ENCODE measurements around the gene DMD. TPM values are rescaled to one million over a fixed set of nuclear protein-coding genes. Genes with fewer than 3 reads are reported as not detected.

Gene DMD
- total RNA-seq, 1 experiment from 2014 or later = 2.2 TPM

DNA sequence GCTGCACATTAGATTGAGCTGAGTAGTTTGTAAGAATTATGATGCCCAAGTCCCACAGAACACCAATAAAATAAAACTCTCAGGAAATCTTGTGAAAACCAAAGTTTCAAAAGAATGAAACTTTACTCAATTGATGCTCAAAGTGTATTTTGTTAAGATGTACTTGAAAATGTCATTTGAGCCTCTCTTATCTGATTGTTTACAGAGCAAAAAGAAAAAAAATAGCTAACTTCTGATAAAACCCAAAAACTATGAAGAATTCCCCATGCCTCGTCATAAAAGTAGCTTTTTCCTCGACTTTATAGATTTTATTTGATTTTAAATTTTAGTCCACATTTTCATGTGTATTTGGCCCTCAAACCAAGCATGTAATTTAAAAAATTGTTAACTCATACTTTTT, 1618.0 kb downstream of the DMD start:
- H3K4me1 ChIP-seq (ENCODE audit: control insufficient read depth, insufficient read depth, low read length) = no peaks in the 10 kb centered on the region
- POLR2A ChIA-PET = no interaction called here
- H3K36me3 ChIP-seq (ENCODE audit: control insufficient read depth, insufficient read depth, low read length) = no peaks in the 10 kb centered on the region
- DNase-seq (ENCODE audit: low read depth, low spot score) (no peak), ATAC-seq (no peak)
- CTCF ChIA-PET = no interaction called here
- TF ChIP-seq, protein P1, sequence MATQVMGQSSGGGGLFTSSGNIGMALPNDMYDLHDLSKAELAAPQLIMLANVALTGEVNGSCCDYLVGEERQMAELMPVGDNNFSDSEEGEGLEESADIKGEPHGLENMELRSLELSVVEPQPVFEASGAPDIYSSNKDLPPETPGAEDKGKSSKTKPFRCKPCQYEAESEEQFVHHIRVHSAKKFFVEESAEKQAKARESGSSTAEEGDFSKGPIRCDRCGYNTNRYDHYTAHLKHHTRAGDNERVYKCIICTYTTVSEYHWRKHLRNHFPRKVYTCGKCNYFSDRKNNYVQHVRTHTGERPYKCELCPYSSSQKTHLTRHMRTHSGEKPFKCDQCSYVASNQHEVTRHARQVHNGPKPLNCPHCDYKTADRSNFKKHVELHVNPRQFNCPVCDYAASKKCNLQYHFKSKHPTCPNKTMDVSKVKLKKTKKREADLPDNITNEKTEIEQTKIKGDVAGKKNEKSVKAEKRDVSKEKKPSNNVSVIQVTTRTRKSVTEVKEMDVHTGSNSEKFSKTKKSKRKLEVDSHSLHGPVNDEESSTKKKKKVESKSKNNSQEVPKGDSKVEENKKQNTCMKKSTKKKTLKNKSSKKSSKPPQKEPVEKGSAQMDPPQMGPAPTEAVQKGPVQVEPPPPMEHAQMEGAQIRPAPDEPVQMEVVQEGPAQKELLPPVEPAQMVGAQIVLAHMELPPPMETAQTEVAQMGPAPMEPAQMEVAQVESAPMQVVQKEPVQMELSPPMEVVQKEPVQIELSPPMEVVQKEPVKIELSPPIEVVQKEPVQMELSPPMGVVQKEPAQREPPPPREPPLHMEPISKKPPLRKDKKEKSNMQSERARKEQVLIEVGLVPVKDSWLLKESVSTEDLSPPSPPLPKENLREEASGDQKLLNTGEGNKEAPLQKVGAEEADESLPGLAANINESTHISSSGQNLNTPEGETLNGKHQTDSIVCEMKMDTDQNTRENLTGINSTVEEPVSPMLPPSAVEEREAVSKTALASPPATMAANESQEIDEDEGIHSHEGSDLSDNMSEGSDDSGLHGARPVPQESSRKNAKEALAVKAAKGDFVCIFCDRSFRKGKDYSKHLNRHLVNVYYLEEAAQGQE (IDR thresholded peaks at IDR 0.05; ENCODE audit: insufficient read depth in 1 of 2, low read depth in 2 of 2, low read length in 1 of 2) = no peak
- TF ChIP-seq SIN3A (IDR thresholded peaks at IDR 0.05; ENCODE audit: borderline replicate concordance, insufficient read depth, low read depth, low read length) (no peak), TCF7L2 (IDR thresholded peaks at IDR 0.05; ENCODE audit: low read depth, low read length) (no peak), POLR2AphosphoS5 (IDR thresholded peaks at IDR 0.05; ENCODE audit: low read depth, low read length) (no peak)
- TF ChIP-seq, protein P2, sequence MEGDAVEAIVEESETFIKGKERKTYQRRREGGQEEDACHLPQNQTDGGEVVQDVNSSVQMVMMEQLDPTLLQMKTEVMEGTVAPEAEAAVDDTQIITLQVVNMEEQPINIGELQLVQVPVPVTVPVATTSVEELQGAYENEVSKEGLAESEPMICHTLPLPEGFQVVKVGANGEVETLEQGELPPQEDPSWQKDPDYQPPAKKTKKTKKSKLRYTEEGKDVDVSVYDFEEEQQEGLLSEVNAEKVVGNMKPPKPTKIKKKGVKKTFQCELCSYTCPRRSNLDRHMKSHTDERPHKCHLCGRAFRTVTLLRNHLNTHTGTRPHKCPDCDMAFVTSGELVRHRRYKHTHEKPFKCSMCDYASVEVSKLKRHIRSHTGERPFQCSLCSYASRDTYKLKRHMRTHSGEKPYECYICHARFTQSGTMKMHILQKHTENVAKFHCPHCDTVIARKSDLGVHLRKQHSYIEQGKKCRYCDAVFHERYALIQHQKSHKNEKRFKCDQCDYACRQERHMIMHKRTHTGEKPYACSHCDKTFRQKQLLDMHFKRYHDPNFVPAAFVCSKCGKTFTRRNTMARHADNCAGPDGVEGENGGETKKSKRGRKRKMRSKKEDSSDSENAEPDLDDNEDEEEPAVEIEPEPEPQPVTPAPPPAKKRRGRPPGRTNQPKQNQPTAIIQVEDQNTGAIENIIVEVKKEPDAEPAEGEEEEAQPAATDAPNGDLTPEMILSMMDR (IDR thresholded peaks at IDR 0.05) = no peak
- H3K27ac ChIP-seq (ENCODE audit: low read length) = no peak overlapping the region
- no peaks in the 10 kb centered on the region for H3K27me3 ChIP-seq (ENCODE audit: control insufficient read depth, insufficient read depth, low read length)
- H3K9me3 ChIP-seq (ENCODE audit: control insufficient read depth, insufficient read depth, low read depth, low read length) = no peaks in the 10 kb centered on the region
- BruUV-seq (replicated peaks) = no TSS peak
- no peak overlapping the region for H3K4me3 ChIP-seq (ENCODE audit: low read depth in 2 of 2, low read length in 2 of 2)
- in situ Hi-C loops (cut with HindIII; ENCODE audit: low pct_unique_long_range_greater_than_20kb, low sequenced_read_pairs) (no loop called here), intact Hi-C loops (cut with micrococcal nuclease; ENCODE audit: unreplicated experiment) (no loop called here)

DNA sequence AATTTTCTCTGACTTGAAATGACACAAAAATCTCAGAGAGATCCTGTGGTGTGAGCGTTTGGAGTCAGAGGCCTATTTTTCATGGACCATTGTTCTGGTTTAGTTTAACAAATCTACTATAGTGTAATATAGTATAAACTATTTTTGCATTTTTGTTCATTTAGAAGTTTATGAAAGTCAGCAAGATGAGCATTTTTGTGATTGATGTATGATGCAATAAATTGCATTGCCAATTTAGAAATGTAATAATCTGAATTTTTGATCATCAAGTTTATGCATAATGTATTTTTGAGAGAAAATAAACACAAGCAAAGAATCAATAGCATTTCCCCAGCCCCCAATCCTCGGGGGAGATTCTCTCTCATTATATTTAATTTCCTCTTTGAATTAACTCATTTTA, 1620.0 kb downstream of the DMD start:
- Histone ChIP-seq H3K27ac (ENCODE audit: low read length) (no peak overlapping the region), H3K4me1 (ENCODE audit: control insufficient read depth, insufficient read depth, low read length) (no peaks in the 10 kb centered on the region), H3K27me3 (ENCODE audit: control insufficient read depth, insufficient read depth, low read length) (no peaks in the 10 kb centered on the region), H3K36me3 (ENCODE audit: control insufficient read depth, insufficient read depth, low read length) (no peaks in the 10 kb centered on the region), H3K4me3 (ENCODE audit: low read depth in 2 of 2, low read length in 2 of 2) (no peak overlapping the region), H3K9me3 (ENCODE audit: control insufficient read depth, insufficient read depth, low read depth, low read length) (no peaks in the 10 kb centered on the region)
- ChIA-PET CTCF (no interaction called here), POLR2A (no interaction called here)
- TF ChIP-seq, protein P1 (IDR thresholded peaks at IDR 0.05; ENCODE audit: insufficient read depth in 1 of 2, low read depth in 2 of 2, low read length in 1 of 2) = no peak
- TF ChIP-seq, protein P2 (IDR thresholded peaks at IDR 0.05) = no peak
- TF ChIP-seq SIN3A (IDR thresholded peaks at IDR 0.05; ENCODE audit: borderline replicate concordance, insufficient read depth, low read depth, low read length) (no peak), TCF7L2 (IDR thresholded peaks at IDR 0.05; ENCODE audit: low read depth, low read length) (no peak), POLR2AphosphoS5 (IDR thresholded peaks at IDR 0.05; ENCODE audit: low read depth, low read length) (no peak)
- no TSS peak for BruUV-seq (replicated peaks)
- in situ Hi-C loops (cut with HindIII; ENCODE audit: low pct_unique_long_range_greater_than_20kb, low sequenced_read_pairs) = no loop called here
- ATAC-seq = no peak
- DNase-seq (ENCODE audit: low read depth, low spot score) = no peak
- intact Hi-C loops (cut with micrococcal nuclease; ENCODE audit: unreplicated experiment) = no loop called here

Data from Panc1 (cell line).